Amniotic stem cell (primary cell): Measurements from ENCODE around the gene SSBP2.
"Not testable (repeated sequence)": the region's sequence is repeated elsewhere in the genome, so short reads cannot be mapped to it uniquely, and the experiment has no call there.

Source experiments
- DNase-seq: peaks from one replicate; lab custom pipeline; 2025; lab: John Stamatoyannopoulos, UW

Gene SSBP2

GRCh38 chr5:81728301-81728700, 22.6 kb downstream of the SSBP2 start:
- no peak for DNase-seq

- no peak for DNase-seq
Observed at GRCh38 chr5:81726297-81726696, 24.6 kb downstream of the SSBP2 start.

- DNase-seq: no peak
Observed at GRCh38 chr5:81724571-81724970, 26.3 kb downstream of the SSBP2 start.

GRCh38 chr5:81724108-81724507, 26.8 kb downstream of the SSBP2 start:
- no peak for DNase-seq

GRCh38 chr5:81721049-81721448, 29.8 kb downstream of the SSBP2 start:
- DNase-seq: no peak

GRCh38 chr5:81719743-81720345, 31.1 kb downstream of the SSBP2 start:
- no peak for DNase-seq

GRCh38 chr5:81718300-81718699, 32.6 kb downstream of the SSBP2 start:
- no peak for DNase-seq

- no peak for DNase-seq
Observed at GRCh38 chr5:81717860-81718259, 33.0 kb downstream of the SSBP2 start.

- DNase-seq: no peak
Observed at GRCh38 chr5:81717226-81717625, 33.7 kb downstream of the SSBP2 start.

GRCh38 chr5:81714076-81714475, 36.8 kb downstream of the SSBP2 start:
- not testable (repeated sequence) for DNase-seq

- no peak for DNase-seq
Observed at GRCh38 chr5:81708889-81709288, 42.0 kb downstream of the SSBP2 start.

GRCh38 chr5:81703840-81704239, 47.1 kb downstream of the SSBP2 start:
- DNase-seq: no peak

- DNase-seq: no peak
Observed at GRCh38 chr5:81700166-81700565, 50.7 kb downstream of the SSBP2 start.

GRCh38 chr5:81698813-81699212, 52.1 kb downstream of the SSBP2 start:
- no peak for DNase-seq

GRCh38 chr5:81696418-81697397, 54.2 kb downstream of the SSBP2 start:
- DNase-seq: no peak

- DNase-seq: no peak
Observed at GRCh38 chr5:81694726-81695125, 56.2 kb downstream of the SSBP2 start.

GRCh38 chr5:81688215-81688614, 62.7 kb downstream of the SSBP2 start:
- DNase-seq: no peak

GRCh38 chr5:81687292-81687691, 63.6 kb downstream of the SSBP2 start:
- DNase-seq: no peak

GRCh38 chr5:81685471-81685870, 65.4 kb downstream of the SSBP2 start:
- DNase-seq: no peak

- DNase-seq: no peak
Observed at GRCh38 chr5:81679885-81680284, 71.0 kb downstream of the SSBP2 start.

- no peak for DNase-seq
Observed at GRCh38 chr5:81675420-81675819, 75.5 kb downstream of the SSBP2 start.

- DNase-seq: no peak
Observed at GRCh38 chr5:81665795-81666194, 85.1 kb downstream of the SSBP2 start.

GRCh38 chr5:81660624-81661023, 90.3 kb downstream of the SSBP2 start:
- not testable (repeated sequence) for DNase-seq
